Activated T-helper 2 cell treated with anti-CD3 and anti-CD28 coated beads, Interferon-gamma antibody, Interleukin-2, Interleukin-4, amounts not matched to agents 10 μg/mL and 5 μg/mL and 100 μg/mL, durations not matched to agents 14 hours and 24 hours and 36 hours (primary cell): ENCODE measurements around the gene DNAH17. TPM values are rescaled to one million over a fixed set of nuclear protein-coding genes. Genes with fewer than 3 reads are reported as not detected.

Source experiments
- DNase-seq: peaks from one replicate; pipeline ENCODE4 v3.0.0; 2021; ENCODE audit warnings: low spot score
- H3K27ac Mint-ChIP-seq: one replicate; pipeline ENCODE4 v1.8.0; 2021; ENCODE audit warnings: mixed read lengths
- H3K27me3 Mint-ChIP-seq: one replicate; pipeline ENCODE4 v1.8.0; 2021; ENCODE audit warnings: low read depth, mixed read lengths
- H3K36me3 Mint-ChIP-seq: one replicate; pipeline ENCODE4 v1.8.0; 2021; ENCODE audit warnings: low read depth, mixed read lengths
- H3K4me1 Mint-ChIP-seq: one replicate; pipeline ENCODE4 v1.8.0; 2021; ENCODE audit warnings: low read depth, mixed read lengths
- H3K4me3 Mint-ChIP-seq: one replicate; pipeline ENCODE4 v1.8.0; 2021; ENCODE audit warnings: low read depth, mild to moderate bottlenecking, moderate library complexity, mixed read lengths
- H3K9me3 Mint-ChIP-seq: one replicate; pipeline ENCODE4 v1.8.0; 2021; ENCODE audit warnings: mixed read lengths
- intact Hi-C: fragments of 100-400 bp; cut with micrococcal nuclease; formaldehyde crosslinking; loops from one replicate; pipeline ENCODE4 v1.15.1; 2023
- total RNA-seq: library from RNA; stranded (reverse); gene quantifications from 2 replicates; pipeline ENCODE4 v1.2.3, GENCODE V29; 2022

The DNAH17 gene
- total RNA-seq, 1 donor from 2014 or later, result 0.30 TPM

DNA sequence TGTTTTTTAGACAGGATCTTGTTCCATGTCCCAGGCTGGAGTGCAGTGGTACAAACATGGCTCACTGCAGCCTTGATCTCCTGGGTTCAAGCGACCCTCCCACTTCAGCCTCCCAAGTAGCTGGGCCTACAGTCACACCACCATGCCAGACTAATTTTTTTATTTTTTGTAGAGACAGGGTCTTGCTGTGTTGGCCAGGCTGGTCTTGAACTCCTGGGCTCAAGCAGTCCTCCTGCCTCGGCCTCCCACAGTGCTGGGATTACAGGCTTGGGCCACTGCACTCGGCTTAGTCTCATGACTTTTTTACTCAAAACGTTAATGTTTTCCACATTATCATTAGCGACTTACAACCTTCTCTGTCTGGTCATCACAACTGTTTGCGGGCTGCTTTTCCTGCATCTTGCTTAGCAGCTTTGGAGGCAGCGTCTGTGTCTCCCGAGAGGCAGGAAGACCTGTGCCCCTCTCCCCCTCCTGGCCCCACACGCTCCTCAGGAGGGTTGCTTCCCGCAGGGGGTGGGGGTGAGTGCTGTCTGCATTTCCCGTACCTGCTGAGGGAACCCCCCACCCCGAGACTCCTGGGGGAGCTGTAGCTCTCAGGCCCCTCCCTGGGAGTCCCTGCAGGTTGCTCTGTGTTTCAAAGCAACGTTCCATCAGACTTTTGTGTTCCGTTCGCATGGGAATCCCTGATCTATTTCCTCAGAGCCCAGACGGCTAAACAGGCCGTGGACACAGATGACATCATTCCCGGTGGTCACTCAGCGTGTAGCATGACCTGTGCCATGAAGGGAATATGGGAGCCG, 146.1 kb downstream of the DNAH17 start:
- Mint-ChIP-seq H3K36me3 (peaks cover 25% of the 10 kb centered on the region), H3K4me1 (no peaks in the 10 kb centered on the region), H3K27ac (no peak overlapping the region), H3K4me3 (no peak overlapping the region), H3K27me3 (no peaks in the 10 kb centered on the region), H3K9me3 (no peaks in the 10 kb centered on the region)
- intact Hi-C loops, result no loop called here
- DNase-seq, result no peak

GRCh38 chr17:78429618-78429995, 147.6 kb downstream of the DNAH17 start:
- intact Hi-C loops, result no loop called here
- no peaks in the 10 kb centered on the region for H3K4me1 Mint-ChIP-seq
- H3K9me3 Mint-ChIP-seq, result no peaks in the 10 kb centered on the region
- no peak for DNase-seq
- no peak overlapping the region for H3K27ac Mint-ChIP-seq
- H3K27me3 Mint-ChIP-seq, result no peaks in the 10 kb centered on the region
- H3K36me3 Mint-ChIP-seq, result peaks cover 31% of the 10 kb centered on the region
- H3K4me3 Mint-ChIP-seq, result no peak overlapping the region

DNA sequence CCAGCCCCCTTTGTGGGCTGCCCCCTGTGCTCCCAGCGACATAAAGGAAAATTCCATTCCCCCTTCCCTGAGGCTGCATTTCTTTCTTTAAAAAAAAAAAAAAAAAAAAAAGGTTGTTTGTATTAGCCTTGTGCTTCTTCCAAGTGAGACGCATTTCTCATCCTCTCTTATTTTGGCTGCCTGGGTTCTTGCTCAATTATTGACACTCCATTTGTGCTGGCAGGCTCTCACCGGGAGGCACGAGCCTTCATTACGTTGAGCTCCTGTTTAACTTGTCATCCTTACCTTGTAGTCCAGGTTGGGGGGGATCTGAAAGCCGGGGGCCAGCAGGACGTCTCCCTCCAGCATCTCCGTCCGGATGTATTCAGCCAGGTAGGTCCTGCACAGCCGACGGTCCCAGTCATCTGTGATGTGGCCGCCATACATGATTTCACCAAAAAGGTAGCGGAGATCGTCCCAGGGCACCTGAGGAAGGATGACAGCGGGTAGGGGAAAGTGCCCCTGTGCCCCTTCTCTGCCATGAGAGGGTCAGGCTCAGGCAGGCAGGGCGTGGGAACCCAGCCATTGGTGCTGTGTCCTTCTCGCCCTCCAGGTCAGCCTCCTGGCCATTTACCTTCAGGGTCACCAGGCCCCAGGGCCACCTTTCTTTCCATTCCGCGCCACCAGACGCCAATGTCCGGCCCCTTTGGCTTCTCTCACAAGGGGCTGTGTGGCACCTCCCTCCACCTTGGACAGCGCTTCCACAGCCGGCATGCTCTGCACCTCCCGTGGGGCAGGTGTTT, 148.2 kb downstream of the DNAH17 start:
- H3K27me3 Mint-ChIP-seq, result no peaks in the 10 kb centered on the region
- intact Hi-C loops, result no loop called here

GRCh38 chr17:78428025-78428575, 149.1 kb downstream of the DNAH17 start:
- Mint-ChIP-seq H3K9me3 (no peaks in the 10 kb centered on the region), H3K4me3 (no peak overlapping the region), H3K27ac (no peak overlapping the region), H3K4me1 (no peaks in the 10 kb centered on the region), H3K27me3 (no peaks in the 10 kb centered on the region), H3K36me3 (peaks cover 36% of the 10 kb centered on the region)
- DNase-seq, result no peak
- intact Hi-C loops, result no loop called here

More for the DNA sequence above, 148.2 kb downstream of the DNAH17 start:
- Mint-ChIP-seq H3K36me3 (peaks cover 35% of the 10 kb centered on the region), H3K27ac (no peak overlapping the region), H3K4me3 (no peak overlapping the region), H3K9me3 (no peaks in the 10 kb centered on the region), H3K4me1 (no peaks in the 10 kb centered on the region)
- DNase-seq, result no peak

DNA sequence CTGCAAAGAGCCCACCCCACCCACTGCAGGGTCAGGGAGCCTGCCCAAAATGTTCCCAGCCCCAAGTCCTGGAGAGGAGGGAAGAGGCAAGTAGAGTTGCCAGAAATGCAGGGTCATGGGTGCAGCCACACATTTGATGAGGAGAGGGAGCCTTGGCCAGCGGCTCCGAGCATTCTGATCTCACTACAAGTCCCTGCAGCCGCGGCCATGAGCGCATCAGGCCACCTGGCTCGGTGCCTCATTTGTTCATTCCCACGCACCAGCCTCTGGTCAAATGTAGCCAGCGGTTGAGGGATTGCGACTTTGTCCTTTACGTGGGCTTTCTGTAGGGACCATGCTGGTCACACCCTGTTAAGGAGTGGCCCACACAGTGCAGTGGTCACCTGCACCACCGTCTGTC, 150.1 kb downstream of the DNAH17 start:
- DNase-seq, result no peak
- Mint-ChIP-seq H3K27ac (no peak overlapping the region), H3K27me3 (no peaks in the 10 kb centered on the region)

DNA sequence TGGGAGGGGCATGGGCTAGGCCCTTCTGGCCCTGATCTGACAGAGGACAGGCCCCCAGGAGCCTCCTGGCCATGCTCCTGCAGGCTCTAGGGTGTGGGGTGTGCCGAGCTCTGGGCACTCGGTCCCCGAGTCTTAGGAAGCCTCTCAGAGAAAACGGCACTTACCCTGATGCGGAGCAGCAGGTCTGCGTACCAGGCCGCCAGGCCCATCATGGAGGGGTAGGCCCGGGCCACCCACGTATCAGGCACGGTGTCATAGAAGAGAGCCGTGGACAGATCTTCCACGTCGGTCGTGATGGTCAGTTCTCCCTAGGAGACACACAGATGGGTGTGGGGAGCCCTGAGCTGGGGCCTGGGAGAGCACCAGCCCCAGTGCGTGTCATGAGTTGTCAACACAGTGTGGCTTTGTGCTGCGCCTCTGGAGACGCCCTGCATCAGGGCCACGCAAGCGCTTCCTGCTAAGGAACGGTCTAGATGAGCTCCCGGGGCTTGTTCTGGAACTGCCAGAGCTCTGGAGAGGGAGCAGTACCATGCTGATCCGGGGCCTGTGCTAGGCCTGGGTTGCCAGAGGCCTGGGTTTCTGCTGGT, 150.8 kb downstream of the DNAH17 start:
- no peak for DNase-seq
- H3K4me1 Mint-ChIP-seq, result peaks cover 6% of the 10 kb centered on the region
- intact Hi-C loops, result no loop called here
- H3K4me3 Mint-ChIP-seq, result no peak overlapping the region
- H3K27ac Mint-ChIP-seq, result no peak overlapping the region
- no peaks in the 10 kb centered on the region for H3K9me3 Mint-ChIP-seq
- H3K27me3 Mint-ChIP-seq, result no peaks in the 10 kb centered on the region
- peaks cover 50% of the 10 kb centered on the region for H3K36me3 Mint-ChIP-seq

More for the DNA sequence above, 150.1 kb downstream of the DNAH17 start:
- H3K4me3 Mint-ChIP-seq, result no peak overlapping the region
- H3K4me1 Mint-ChIP-seq, result peaks cover under 1% of the 10 kb centered on the region
- intact Hi-C loops, result no loop called here
- H3K36me3 Mint-ChIP-seq, result peaks cover 42% of the 10 kb centered on the region
- no peaks in the 10 kb centered on the region for H3K9me3 Mint-ChIP-seq

GRCh38 chr17:78425429-78425828, 151.8 kb downstream of the DNAH17 start:
- DNase-seq, result no peak
- intact Hi-C loops, result no loop called here
- Mint-ChIP-seq H3K27me3 (no peaks in the 10 kb centered on the region), H3K27ac (no peak overlapping the region), H3K4me3 (no peak overlapping the region), H3K4me1 (peaks cover 13% of the 10 kb centered on the region), H3K9me3 (no peaks in the 10 kb centered on the region), H3K36me3 (peaks cover 59% of the 10 kb centered on the region)

DNA sequence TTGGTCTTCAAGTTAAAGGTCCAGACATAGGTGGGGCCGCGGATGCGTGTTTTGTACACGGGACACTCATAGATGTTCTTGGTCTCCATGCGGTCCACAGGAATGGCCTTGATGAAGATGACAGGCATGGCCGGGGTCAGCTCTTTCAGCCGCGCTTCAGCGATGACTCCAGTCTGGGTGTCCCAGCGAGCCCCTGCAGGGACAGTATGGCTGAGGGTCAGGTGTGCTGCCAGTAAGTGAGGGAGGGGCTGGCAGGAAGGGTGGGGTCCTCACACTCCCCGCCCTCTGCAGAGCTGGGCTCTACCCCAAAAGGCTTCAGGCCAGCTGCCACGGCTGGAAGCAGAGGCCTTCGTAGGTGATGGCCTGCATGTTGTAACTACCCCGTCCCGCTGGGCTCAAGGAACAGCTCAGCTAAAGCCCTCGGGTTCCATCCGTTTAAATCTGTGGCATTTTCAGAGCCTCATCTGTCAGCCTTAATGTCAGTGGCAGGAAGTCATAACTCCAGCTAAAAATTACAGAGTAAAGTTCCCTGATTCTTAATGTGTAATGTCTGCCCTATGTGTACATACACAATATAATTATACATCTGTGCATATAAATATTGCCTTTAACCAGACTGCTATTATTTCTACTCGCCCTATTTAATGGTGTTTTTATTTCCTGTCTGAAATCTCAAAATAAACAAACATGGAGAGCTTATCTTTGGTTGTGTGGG, 153.1 kb downstream of the DNAH17 start:
- Mint-ChIP-seq H3K9me3 (no peaks in the 10 kb centered on the region), H3K27me3 (no peaks in the 10 kb centered on the region), H3K27ac (no peak overlapping the region), H3K4me1 (peaks cover 15% of the 10 kb centered on the region), H3K4me3 (no peak overlapping the region), H3K36me3 (peaks cover 60% of the 10 kb centered on the region)
- DNase-seq, result no peak
- intact Hi-C loops, result loop anchor here (5.0 kb wide), 1 partner anchor 137 kb away; no protein-coding TSS in a partner anchor

GRCh38 chr17:78422872-78423588, 154.2 kb downstream of the DNAH17 start:
- Mint-ChIP-seq H3K36me3 (peaks cover 53% of the 10 kb centered on the region), H3K4me1 (peaks cover 15% of the 10 kb centered on the region), H3K27ac (no peak overlapping the region), H3K4me3 (no peak overlapping the region), H3K27me3 (no peaks in the 10 kb centered on the region), H3K9me3 (no peaks in the 10 kb centered on the region)
- no peak for DNase-seq
- intact Hi-C loops, result loop anchor here (1.0 to 5.0 kb wide), 2 partner anchors 63 to 136 kb away; partner anchors contain the start of gene SOCS3

DNA sequence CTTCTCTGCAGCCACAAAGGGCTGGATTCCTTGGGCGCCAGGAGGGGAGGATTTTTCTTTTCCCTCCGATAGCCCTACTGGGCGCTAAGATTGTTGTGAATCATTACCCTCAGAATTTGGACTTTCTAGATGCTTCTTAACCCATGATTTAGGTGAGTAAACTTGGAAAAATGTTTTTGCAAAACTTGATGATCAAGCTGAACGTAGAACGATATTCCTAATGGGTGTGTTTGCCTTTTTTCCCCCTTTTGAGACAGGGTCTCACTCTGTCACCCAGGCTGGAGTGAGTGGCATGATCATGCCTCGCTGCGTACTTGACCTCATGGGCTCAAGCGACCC, 155.0 kb downstream of the DNAH17 start:
- Mint-ChIP-seq H3K4me3 (no peak overlapping the region), H3K36me3 (peaks cover 55% of the 10 kb centered on the region), H3K27me3 (no peaks in the 10 kb centered on the region), H3K27ac (no peak overlapping the region), H3K4me1 (peaks cover 16% of the 10 kb centered on the region), H3K9me3 (no peaks in the 10 kb centered on the region)
- intact Hi-C loops, result loop anchor here (1.0 to 5.0 kb wide), 2 partner anchors 62 to 135 kb away; partner anchors contain the start of gene SOCS3
- DNase-seq, result no peak

GRCh38 chr17:78421534-78422266, 155.5 kb downstream of the DNAH17 start:
- peaks cover 56% of the 10 kb centered on the region for H3K36me3 Mint-ChIP-seq
- DNase-seq, result peak; percentile 61
- H3K27ac Mint-ChIP-seq, result peak overlapping the region; percentile 71
- H3K4me3 Mint-ChIP-seq, result no peak overlapping the region
- H3K4me1 Mint-ChIP-seq, result peaks cover 21% of the 10 kb centered on the region
- intact Hi-C loops, result loop anchor here (1.0 to 5.0 kb wide), 2 partner anchors 61 to 134 kb away; partner anchors contain the start of gene SOCS3
- no peaks in the 10 kb centered on the region for H3K27me3 Mint-ChIP-seq
- H3K9me3 Mint-ChIP-seq, result no peaks in the 10 kb centered on the region
